IPS-18a (cell line): ENCODE results near the gene IRF1.
"Not testable (repeated sequence)": the region's sequence is repeated elsewhere in the genome, so short reads cannot be mapped to it uniquely, and the experiment has no call there.

Experiments
- H3K27ac ChIP-seq: one replicate; pipeline ENCODE4 v1.5.1; 2013; ENCODE audit warnings: low read length
- H3K27me3 ChIP-seq: one replicate; pipeline ENCODE4 v1.6.1; 2013; ENCODE audit warnings: mild to moderate bottlenecking, low read length; ENCODE audit not compliant: control insufficient read depth, insufficient read depth
- H3K36me3 ChIP-seq: one replicate; pipeline ENCODE4 v1.6.1; 2013; ENCODE audit warnings: low read depth, low read length; ENCODE audit not compliant: control insufficient read depth
- H3K4me1 ChIP-seq: one replicate; pipeline ENCODE4 v1.6.1; 2013; ENCODE audit warnings: low read depth, low read length; ENCODE audit not compliant: control insufficient read depth
- H3K4me3 ChIP-seq: one replicate; pipeline ENCODE4 v1.5.1; 2013; ENCODE audit warnings: low read length
- H3K9ac ChIP-seq: one replicate; pipeline ENCODE4 v1.6.1; 2013; ENCODE audit warnings: mild to moderate bottlenecking, low read length, moderate library complexity
- H3K9me3 ChIP-seq: one replicate; pipeline ENCODE4 v1.6.1; 2013; ENCODE audit warnings: low read depth, low read length; ENCODE audit not compliant: control insufficient read depth

The IRF1 gene

DNA sequence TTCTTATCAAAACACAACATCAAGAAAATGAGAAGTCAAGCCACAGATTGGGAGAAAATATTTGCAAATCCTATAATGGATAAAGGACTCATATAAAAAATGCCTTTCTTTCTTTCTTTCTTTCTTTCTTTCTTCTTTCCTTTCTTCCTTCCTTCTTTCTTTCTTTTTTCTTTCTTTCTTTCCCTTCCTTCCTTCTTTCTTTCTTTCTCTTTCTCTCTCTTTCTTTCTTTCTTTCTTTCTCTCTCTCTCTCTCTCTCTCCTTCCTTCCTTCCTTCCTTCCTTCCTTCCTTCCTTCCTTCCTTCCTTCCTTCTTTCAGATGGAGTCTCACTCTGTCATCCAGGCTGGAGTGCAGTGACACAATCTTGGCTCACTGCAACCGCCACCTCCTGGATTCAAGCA, 31.5 kb upstream of the IRF1 start:
- H3K9ac ChIP-seq, H3K4me3 ChIP-seq, H3K36me3 ChIP-seq, H3K9me3 ChIP-seq, H3K4me1 ChIP-seq, H3K27ac ChIP-seq, H3K27me3 ChIP-seq: not testable (repeated sequence)

GRCh38 chr5:132513618-132514336, 23.2 kb upstream of the IRF1 start:
- not testable (repeated sequence) for H3K4me1 ChIP-seq, H3K36me3 ChIP-seq, H3K9ac ChIP-seq, H3K27ac ChIP-seq, H3K4me3 ChIP-seq, H3K9me3 ChIP-seq, H3K27me3 ChIP-seq

GRCh38 chr5:132510076-132510475, 19.5 kb upstream of the IRF1 start:
- Histone ChIP-seq H3K4me3 (no peak overlapping the region), H3K27me3 (no peaks in the 10 kb centered on the region), H3K4me1 (no peaks in the 10 kb centered on the region), H3K9me3 (peaks cover 9% of the 10 kb centered on the region), H3K36me3 (no peaks in the 10 kb centered on the region), H3K9ac (no peak overlapping the region), H3K27ac (no peak overlapping the region)

- Histone ChIP-seq H3K4me1 (no peaks in the 10 kb centered on the region), H3K9ac (no peak overlapping the region), H3K4me3 (no peak overlapping the region), H3K27ac (no peak overlapping the region), H3K9me3 (no peaks in the 10 kb centered on the region), H3K27me3 (no peaks in the 10 kb centered on the region), H3K36me3 (no peaks in the 10 kb centered on the region)
Observed at GRCh38 chr5:132506094-132506692, 15.6 kb upstream of the IRF1 start.

DNA sequence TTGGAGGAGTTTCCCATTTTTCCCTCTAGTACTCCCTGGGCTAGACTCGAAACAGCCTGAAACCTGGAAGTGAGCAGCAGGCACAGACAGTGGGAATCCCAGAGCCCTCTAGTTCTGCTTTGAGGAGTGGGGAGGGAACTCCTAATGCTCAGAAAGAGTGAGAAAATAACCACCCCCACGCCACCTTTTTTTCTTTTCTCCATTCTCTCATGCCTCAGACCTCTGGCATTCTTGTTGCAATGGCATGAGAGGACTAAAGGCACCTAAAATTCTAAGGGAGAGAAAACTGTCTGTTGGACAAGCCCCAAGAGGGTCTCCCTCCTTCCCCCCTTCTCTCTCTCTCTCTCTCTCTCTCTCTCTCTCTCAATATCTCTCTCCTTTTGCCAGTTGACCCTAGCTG, 15.1 kb upstream of the IRF1 start:
- H3K27ac ChIP-seq: no peak overlapping the region
- H3K4me1 ChIP-seq: no peaks in the 10 kb centered on the region
- H3K9ac ChIP-seq: no peak overlapping the region
- H3K9me3 ChIP-seq: no peaks in the 10 kb centered on the region
- no peak overlapping the region for H3K4me3 ChIP-seq
- no peaks in the 10 kb centered on the region for H3K27me3 ChIP-seq
- H3K36me3 ChIP-seq: no peaks in the 10 kb centered on the region

DNA sequence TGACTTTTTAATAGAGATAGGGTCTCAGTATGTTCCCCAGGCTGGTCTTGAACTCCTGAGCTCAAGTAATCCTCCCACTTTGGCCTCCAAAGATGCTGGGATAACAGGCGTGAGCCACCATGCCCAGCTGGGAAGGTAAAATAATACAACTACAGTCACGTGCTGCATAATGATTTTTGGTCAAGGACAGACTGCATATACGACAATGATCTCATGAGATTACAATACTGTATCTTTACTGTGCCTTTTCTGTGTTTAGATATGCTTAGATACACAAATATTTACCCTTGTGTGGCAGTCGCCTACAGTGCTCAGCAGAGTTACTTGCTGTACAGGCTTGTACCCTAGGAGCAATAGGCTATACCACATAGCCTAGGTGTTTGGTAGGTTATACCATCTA, 14.2 kb upstream of the IRF1 start:
- H3K9ac ChIP-seq: no peak overlapping the region
- H3K36me3 ChIP-seq: no peaks in the 10 kb centered on the region
- no peaks in the 10 kb centered on the region for H3K4me1 ChIP-seq
- no peak overlapping the region for H3K4me3 ChIP-seq
- no peaks in the 10 kb centered on the region for H3K9me3 ChIP-seq
- H3K27me3 ChIP-seq: no peaks in the 10 kb centered on the region
- H3K27ac ChIP-seq: no peak overlapping the region

DNA sequence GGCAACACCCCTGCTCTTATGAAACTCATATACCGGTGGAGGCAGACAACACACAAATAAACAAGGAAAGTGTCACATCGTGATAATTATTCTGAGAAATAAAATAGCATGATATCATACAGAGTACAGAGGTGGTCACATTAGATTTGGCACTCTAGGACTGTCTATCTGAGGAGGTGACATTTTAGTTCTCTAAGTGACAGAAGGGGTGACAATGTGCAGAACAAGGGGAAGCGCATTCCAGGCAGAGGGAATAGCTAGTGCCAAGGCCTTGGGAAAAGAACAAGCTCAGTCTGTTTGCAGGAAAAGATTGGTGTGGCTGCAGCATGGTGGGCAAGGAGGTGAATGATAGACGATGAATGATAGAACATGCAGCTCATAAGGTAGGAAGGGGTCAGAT, 12.7 kb upstream of the IRF1 start:
- Histone ChIP-seq H3K9ac (no peak overlapping the region), H3K27ac (no peak overlapping the region), H3K36me3 (no peaks in the 10 kb centered on the region), H3K9me3 (no peaks in the 10 kb centered on the region), H3K4me3 (no peak overlapping the region), H3K27me3 (no peaks in the 10 kb centered on the region), H3K4me1 (no peaks in the 10 kb centered on the region)

- Histone ChIP-seq H3K27me3 (no peaks in the 10 kb centered on the region), H3K9ac (no peak overlapping the region), H3K4me1 (no peaks in the 10 kb centered on the region), H3K36me3 (no peaks in the 10 kb centered on the region), H3K9me3 (no peaks in the 10 kb centered on the region), H3K4me3 (no peak overlapping the region), H3K27ac (no peak overlapping the region)
Observed at GRCh38 chr5:132501961-132502931, 11.7 kb upstream of the IRF1 start.

DNA sequence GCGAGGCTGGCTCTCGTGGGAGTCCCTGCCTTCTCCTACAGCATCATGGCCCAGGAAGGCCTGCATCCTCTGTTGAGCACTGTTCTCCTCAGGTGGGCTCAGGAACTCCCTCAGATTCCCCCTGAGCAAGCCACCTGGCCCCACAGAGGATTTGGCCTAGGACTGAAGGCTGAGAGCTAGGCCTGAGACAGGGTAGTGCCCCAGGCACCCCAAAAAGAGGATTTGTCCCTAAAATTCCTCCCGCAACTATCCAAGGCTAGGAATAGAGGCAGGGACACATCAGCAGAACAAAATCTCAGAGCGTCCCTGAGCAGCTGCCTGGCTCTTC, 11.0 kb upstream of the IRF1 start:
- Histone ChIP-seq H3K27ac (no peak overlapping the region), H3K9me3 (no peaks in the 10 kb centered on the region), H3K4me1 (no peaks in the 10 kb centered on the region), H3K27me3 (no peaks in the 10 kb centered on the region), H3K9ac (no peak overlapping the region), H3K36me3 (no peaks in the 10 kb centered on the region), H3K4me3 (no peak overlapping the region)

DNA sequence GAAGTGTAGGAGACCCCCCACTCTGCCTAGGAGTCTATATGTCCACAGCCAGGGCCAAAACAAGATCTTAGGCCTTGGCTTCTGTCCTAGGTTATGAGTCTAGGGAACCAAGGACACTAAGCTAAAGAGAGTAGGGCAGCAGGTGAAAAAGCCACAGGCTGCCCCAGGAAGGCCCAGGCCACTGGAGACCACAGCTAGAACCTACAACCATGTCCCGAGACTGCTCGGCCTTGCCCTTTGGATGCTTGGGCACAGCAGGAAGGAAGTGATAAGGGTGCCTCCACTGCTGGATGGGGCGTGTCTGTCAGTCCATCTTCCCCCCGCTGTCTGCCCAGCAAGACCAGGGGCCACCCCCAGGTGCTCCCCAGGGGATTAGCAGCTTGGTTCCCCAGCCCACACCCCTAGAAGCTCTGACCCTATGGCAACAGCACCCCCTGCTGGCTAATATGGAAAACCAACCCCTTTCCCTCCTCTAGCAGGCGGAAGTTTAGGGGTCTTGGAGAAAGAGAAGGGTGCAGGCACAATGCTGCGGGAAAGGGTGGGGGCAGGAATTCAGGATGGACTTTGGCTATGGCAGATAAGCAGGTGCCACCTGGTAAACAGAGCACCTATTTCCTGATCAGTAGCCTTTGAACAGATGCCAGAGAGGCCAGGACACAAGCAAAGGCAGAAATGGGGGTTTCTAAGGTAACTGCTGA, 10.5 kb upstream of the IRF1 start:
- H3K27me3 ChIP-seq: no peaks in the 10 kb centered on the region
- no peak overlapping the region for H3K27ac ChIP-seq
- no peaks in the 10 kb centered on the region for H3K36me3 ChIP-seq
- H3K4me3 ChIP-seq: no peak overlapping the region
- no peaks in the 10 kb centered on the region for H3K9me3 ChIP-seq
- no peak overlapping the region for H3K9ac ChIP-seq
- H3K4me1 ChIP-seq: no peaks in the 10 kb centered on the region

DNA sequence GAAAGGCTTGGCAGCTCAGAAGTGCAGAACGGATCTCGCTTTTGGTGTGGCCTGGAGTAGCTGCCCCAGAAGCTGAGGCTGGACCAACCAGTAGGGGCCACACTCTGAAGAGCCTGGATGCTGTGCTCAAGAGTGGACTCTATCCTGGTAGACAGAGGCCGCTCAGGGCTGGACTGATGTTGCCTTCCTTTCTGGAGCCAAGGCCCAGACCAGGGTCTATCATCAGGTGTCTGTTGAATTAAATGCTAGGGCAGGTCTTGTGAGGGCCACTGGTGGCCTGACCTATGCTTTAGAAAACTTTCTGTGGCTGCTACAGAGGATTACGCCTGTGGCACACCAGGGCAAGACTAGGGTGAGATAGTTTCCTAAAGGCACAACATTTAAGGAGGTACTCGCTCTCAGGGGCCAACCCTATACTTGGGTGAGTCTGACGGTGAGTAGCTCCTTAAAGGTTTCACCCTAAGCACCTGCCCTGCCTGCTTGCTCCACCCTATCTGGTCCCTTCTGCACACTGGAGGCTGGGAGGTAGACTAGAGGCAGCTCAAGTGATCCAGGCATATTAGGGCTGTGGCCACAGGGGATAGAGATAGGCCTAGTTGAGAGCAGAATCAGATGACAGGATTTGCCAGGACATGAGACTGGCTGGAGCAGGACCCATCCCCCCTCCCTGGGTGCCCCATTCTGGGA, 9.8 kb upstream of the IRF1 start:
- Histone ChIP-seq H3K4me1 (peaks cover 2% of the 10 kb centered on the region), H3K9ac (no peak overlapping the region), H3K36me3 (no peaks in the 10 kb centered on the region), H3K9me3 (no peaks in the 10 kb centered on the region), H3K27me3 (no peaks in the 10 kb centered on the region), H3K4me3 (no peak overlapping the region), H3K27ac (no peak overlapping the region)
